AG09309 (cell line): ENCODE data around the gene ATXN10.

ENCODE experiments used
- DNase-seq: peaks from one replicate; pipeline ENCODE4 v3.0.0-alpha.2; 2010; ENCODE audit warnings: low read depth
- H3K4me3 ChIP-seq: 2 replicates; pipeline ENCODE4 v1.5.1; 2011; ENCODE audit warnings: mild to moderate bottlenecking, low read depth, low read length, moderate library complexity; ENCODE audit not compliant: control insufficient read depth
- TF ChIP-seq, protein P1 (sequence below): IDR thresholded peaks from 2 replicates; pipeline ENCODE4 v1.5.1; 2011; ENCODE audit warnings: mild to moderate bottlenecking, low read depth, low read length, inconsistent platforms; ENCODE audit not compliant: insufficient read depth, control insufficient read depth; ENCODE audit errors: missing control alignments

The ATXN10 gene

DNA sequence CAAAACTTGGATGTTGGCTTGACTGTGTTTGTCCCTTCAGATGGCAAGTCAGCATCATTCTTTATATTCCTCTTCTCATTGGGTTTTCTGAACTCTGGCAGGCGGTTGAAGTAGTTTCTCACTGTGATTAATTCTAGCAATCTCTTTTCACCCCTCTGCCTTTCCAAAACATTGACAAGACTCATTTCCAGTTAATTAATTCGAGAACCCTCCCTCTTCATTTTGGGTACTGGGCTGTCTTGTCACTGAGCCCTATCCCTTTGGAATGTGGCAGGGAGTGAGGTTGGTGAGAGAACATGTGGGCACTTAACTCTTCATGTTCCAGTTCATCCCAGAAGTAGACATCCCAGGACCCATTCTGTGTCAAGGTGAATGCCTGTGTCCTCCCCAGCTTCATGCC is 172.4 kb downstream of the ATXN10 start:
- no peak overlapping the region for H3K4me3 ChIP-seq
- TF ChIP-seq, protein P1, sequence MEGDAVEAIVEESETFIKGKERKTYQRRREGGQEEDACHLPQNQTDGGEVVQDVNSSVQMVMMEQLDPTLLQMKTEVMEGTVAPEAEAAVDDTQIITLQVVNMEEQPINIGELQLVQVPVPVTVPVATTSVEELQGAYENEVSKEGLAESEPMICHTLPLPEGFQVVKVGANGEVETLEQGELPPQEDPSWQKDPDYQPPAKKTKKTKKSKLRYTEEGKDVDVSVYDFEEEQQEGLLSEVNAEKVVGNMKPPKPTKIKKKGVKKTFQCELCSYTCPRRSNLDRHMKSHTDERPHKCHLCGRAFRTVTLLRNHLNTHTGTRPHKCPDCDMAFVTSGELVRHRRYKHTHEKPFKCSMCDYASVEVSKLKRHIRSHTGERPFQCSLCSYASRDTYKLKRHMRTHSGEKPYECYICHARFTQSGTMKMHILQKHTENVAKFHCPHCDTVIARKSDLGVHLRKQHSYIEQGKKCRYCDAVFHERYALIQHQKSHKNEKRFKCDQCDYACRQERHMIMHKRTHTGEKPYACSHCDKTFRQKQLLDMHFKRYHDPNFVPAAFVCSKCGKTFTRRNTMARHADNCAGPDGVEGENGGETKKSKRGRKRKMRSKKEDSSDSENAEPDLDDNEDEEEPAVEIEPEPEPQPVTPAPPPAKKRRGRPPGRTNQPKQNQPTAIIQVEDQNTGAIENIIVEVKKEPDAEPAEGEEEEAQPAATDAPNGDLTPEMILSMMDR, result no peak

DNA sequence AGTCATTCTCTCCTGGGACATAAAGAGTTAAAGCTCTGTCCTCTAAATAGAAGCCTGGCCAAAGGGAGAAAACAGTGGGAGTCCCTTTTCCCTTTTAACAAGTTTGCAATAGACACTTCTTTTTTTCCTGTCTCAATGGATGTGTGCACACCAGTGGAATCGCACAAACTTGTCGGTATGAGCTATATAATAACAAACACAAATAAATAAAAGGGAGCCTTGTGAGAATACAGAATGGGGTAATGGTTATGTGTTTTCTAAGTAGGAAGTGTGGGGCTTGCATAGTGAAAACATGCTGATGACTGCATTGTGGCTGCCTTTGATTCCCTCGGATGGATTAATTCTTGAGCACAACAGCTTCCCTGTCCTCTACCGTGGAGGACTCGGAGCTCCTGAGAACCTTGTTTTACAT is 173.4 kb downstream of the ATXN10 start:
- TF ChIP-seq, protein P1, result no peak
- no peak for DNase-seq
- H3K4me3 ChIP-seq, result no peak overlapping the region

More for the DNA sequence above, 172.4 kb downstream of the ATXN10 start:
- DNase-seq, result no peak

DNA sequence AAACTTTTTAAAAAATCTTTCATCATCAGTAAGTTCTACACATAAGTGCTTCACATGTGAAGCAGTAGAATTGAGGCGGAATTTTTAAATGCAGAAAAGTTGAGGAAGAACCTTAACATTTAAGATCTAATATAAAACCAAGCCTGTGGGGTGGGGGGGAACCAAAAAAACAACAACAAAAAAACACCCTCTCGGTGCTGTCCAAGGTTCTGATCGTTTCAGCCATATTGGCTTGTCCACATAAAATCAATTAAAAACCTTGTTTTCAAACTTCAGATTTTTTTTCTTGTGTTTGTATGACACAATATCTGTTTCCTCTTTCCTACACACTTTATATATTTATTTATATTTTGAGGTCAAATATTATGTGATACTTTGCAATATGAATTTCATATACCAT is 175.3 kb downstream of the ATXN10 start:
- TF ChIP-seq, protein P1, result no peak
- no peak for DNase-seq
- H3K4me3 ChIP-seq, result no peak overlapping the region

DNA sequence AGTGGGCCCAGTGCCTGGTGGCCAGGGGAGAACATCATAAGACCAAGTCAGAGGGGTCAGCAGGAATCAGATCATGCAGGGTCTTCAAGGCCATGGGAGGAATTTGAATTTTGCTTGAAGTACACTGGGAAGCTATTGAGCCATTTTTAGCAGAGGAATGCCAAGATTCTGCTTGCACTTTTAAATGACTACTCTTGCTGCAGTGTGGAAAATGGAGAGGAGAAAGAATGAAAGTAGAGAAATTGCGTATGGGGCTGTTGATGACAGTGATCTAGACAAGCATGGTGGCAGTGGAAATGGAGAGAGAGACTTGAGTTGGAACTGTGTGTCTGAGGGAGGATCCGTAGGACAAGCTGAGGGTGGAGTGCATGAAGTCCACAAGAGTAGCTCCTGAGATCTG is 177.3 kb downstream of the ATXN10 start:
- no peak overlapping the region for H3K4me3 ChIP-seq
- no peak for DNase-seq
- TF ChIP-seq, protein P1, result no peak

DNA sequence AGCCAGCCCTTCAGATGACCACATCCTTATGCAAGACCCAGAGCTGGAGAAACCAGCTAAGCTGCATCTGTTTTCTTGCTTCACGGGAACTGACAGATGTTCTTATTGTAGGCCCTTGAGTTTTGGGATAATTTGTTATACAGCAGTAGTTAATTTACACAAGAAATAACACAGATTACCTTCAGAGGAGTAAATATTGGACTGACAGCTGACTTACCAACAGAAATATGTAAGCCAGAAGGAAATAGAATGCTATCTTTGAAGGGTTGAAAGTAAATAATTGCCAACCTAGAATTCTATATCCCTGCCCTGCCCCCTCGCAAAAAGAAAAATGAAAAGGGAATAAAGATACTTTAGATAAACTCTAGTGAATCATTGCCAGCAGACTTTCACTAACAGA is 181.2 kb downstream of the ATXN10 start:
- no peak for DNase-seq
- TF ChIP-seq, protein P1, result no peak
- no peak overlapping the region for H3K4me3 ChIP-seq

DNA sequence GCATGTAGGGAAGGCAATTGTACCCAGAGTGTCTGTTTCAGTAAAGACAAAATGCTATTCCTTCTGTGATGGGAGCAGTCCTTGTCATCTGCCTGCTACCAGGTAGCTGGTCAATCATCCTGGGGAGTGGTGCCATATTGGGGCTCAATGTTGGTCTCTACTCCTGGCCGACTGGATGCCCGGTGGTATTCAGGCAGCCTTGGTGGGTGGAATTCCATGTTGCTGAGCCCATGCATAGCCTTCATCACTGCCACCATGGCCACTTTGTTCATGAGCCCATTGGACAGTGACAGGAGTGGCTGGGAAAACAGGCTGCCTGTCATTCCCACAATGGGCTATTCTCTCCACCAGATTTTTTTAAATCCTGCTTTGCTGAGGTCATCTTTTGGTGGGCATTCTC is 184.3 kb downstream of the ATXN10 start:
- DNase-seq, result no peak
- TF ChIP-seq, protein P1, result no peak
- H3K4me3 ChIP-seq, result no peak overlapping the region

DNA sequence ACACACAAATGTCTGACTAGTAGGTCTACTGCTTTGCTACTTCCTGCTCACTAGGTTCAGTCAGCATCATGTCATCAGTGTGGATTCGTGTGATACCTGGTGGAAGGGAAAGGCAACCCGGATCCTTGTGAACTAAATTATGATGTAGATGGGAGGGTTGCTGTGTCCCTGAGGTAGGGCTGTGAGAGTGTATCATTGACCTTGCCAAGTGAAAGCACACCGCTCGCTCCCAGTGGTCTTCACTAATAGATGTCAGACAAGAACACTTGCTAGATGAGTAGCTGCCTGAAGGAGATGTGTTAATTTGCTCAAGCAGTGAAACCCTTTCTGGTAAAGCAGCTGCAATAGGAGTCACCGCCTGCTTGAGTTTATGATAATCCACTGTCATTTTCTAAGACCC is 185.9 kb downstream of the ATXN10 start:
- DNase-seq, result no peak
- TF ChIP-seq, protein P1, result no peak
- no peak overlapping the region for H3K4me3 ChIP-seq
